SU-DHL-6 (cell line): Measurements from ENCODE around the gene ISLR.

Experiments used
- H2AFZ ChIP-seq: fragments of 200-600 bp; sonication (generic); 2 replicates; pipeline ENCODE4 v1.6.1; 2014; ENCODE audit warnings: low read depth, mild to moderate bottlenecking, moderate library complexity, mixed read lengths, antibody characterized with exemption, low read length; ENCODE audit not compliant: severe bottlenecking
- H3F3A ChIP-seq: fragments of 200-600 bp; shearing (Covaris generic); 2 replicates; pipeline ENCODE4 v1.6.0; 2016; ENCODE audit warnings: antibody characterized with exemption, mild to moderate bottlenecking; ENCODE audit not compliant: insufficient read depth
- H3K27ac ChIP-seq: fragments of 200-600 bp; sonication (generic); 2 replicates; pipeline ENCODE4 v1.5.1; 2016; ENCODE audit warnings: low read depth, mild to moderate bottlenecking, low read length, moderate library complexity, mixed read lengths
- H3K27me3 ChIP-seq: fragments of 200-600 bp; sonication (generic), shearing (Covaris generic); 2 replicates; pipeline ENCODE4 v1.6.0; 2014; ENCODE audit warnings: mild to moderate bottlenecking, low read length
- H3K36me3 ChIP-seq: fragments of 200-600 bp; sonication (generic); 2 replicates; pipeline ENCODE4 v1.6.1; 2014; ENCODE audit warnings: mild to moderate bottlenecking, low read length, mixed read lengths
- H3K4me2 ChIP-seq: fragments of 300-600, 200-600 bp; shearing (Covaris generic), sonication (generic); 2 replicates; pipeline ENCODE4 v1.6.0; 2014; ENCODE audit warnings: low read length, low read depth, mild to moderate bottlenecking; ENCODE audit not compliant: poor library complexity, severe bottlenecking
- H3K4me3 ChIP-seq: fragments of 200-600 bp; sonication (generic); 2 replicates; pipeline ENCODE4 v1.5.1; 2014; ENCODE audit warnings: antibody characterized with exemption, low read length, mild to moderate bottlenecking, mixed read lengths; ENCODE audit not compliant: insufficient read depth, poor library complexity, severe bottlenecking
- H3K79me2 ChIP-seq: fragments of 200-600 bp; sonication (generic); 2 replicates; pipeline ENCODE4 v1.6.1; 2014; ENCODE audit warnings: mild to moderate bottlenecking, low read length, moderate library complexity; ENCODE audit not compliant: insufficient read depth
- H3K9ac ChIP-seq: fragments of 200-600 bp; sonication (generic); 2 replicates; pipeline ENCODE4 v1.7.0; 2014; ENCODE audit warnings: mild to moderate bottlenecking, low read length
- H3K9me2 ChIP-seq: fragments of 200-600 bp; sonication (generic); replicated peaks from 2 replicates; pipeline ENCODE4 v1.6.1; 2014; ENCODE audit warnings: low read length; ENCODE audit not compliant: insufficient read depth
- H3K9me3 ChIP-seq: fragments of 200-600 bp; sonication (generic); 2 replicates; pipeline ENCODE4 v1.6.1; 2014; ENCODE audit warnings: low read length, mixed read lengths; ENCODE audit not compliant: insufficient read depth
- H4K20me1 ChIP-seq: fragments of 200-600 bp; sonication (generic); 2 replicates; pipeline ENCODE4 v1.6.1; 2014; ENCODE audit warnings: low read depth, mild to moderate bottlenecking, antibody characterized with exemption, low read length, moderate library complexity, mixed read lengths
- EZH2phosphoT487 ChIP-seq: fragments of 200-600 bp; sonication (generic), shearing (Covaris generic); conservative IDR thresholded peaks from 2 replicates; pipeline ENCODE4 v1.6.1; 2018; ENCODE audit warnings: mild to moderate bottlenecking, antibody characterized with exemption, low read length, moderate library complexity, mixed read lengths
- TF ChIP-seq, protein P1 (sequence below): fragments of 200-600 bp; sonication (generic); IDR thresholded peaks from one replicate; pipeline ENCODE4 v1.5.1; 2017; ENCODE audit warnings: antibody characterized with exemption, mild to moderate bottlenecking, low read length, moderate library complexity; ENCODE audit not compliant: insufficient read depth, poor library complexity, severe bottlenecking

Gene ISLR

DNA sequence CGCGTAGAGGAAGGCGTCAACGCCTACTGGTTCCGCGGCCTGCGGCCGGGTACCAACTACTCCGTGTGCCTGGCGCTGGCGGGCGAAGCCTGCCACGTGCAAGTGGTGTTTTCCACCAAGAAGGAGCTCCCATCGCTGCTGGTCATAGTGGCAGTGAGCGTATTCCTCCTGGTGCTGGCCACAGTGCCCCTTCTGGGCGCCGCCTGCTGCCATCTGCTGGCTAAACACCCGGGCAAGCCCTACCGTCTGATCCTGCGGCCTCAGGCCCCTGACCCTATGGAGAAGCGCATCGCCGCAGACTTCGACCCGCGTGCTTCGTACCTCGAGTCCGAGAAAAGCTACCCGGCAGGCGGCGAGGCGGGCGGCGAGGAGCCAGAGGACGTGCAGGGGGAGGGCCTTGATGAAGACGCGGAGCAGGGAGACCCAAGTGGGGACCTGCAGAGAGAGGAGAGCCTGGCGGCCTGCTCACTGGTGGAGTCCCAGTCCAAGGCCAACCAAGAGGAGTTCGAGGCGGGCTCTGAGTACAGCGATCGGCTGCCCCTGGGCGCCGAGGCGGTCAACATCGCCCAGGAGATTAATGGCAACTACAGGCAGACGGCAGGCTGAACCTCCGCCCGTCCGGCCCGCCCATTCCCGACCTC is 39.0 kb upstream of the ISLR start:
- no peaks in the 10 kb centered on the region for H3F3A ChIP-seq
- TF ChIP-seq EZH2phosphoT487 = no peak
- TF ChIP-seq, protein P1, sequence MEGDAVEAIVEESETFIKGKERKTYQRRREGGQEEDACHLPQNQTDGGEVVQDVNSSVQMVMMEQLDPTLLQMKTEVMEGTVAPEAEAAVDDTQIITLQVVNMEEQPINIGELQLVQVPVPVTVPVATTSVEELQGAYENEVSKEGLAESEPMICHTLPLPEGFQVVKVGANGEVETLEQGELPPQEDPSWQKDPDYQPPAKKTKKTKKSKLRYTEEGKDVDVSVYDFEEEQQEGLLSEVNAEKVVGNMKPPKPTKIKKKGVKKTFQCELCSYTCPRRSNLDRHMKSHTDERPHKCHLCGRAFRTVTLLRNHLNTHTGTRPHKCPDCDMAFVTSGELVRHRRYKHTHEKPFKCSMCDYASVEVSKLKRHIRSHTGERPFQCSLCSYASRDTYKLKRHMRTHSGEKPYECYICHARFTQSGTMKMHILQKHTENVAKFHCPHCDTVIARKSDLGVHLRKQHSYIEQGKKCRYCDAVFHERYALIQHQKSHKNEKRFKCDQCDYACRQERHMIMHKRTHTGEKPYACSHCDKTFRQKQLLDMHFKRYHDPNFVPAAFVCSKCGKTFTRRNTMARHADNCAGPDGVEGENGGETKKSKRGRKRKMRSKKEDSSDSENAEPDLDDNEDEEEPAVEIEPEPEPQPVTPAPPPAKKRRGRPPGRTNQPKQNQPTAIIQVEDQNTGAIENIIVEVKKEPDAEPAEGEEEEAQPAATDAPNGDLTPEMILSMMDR = no peak
- no peak overlapping the region for H3K27ac ChIP-seq
- H3K27me3 ChIP-seq = no peaks in the 10 kb centered on the region
- no peaks in the 10 kb centered on the region for H3K9me2 ChIP-seq
- no peak overlapping the region for H2AFZ ChIP-seq
- no peak overlapping the region for H3K4me2 ChIP-seq
- no peaks in the 10 kb centered on the region for H4K20me1 ChIP-seq
- no peaks in the 10 kb centered on the region for H3K36me3 ChIP-seq
- H3K79me2 ChIP-seq = no peaks in the 10 kb centered on the region
- H3K4me3 ChIP-seq = no peak overlapping the region
- no peaks in the 10 kb centered on the region for H3K9me3 ChIP-seq
- H3K9ac ChIP-seq = no peak overlapping the region

DNA sequence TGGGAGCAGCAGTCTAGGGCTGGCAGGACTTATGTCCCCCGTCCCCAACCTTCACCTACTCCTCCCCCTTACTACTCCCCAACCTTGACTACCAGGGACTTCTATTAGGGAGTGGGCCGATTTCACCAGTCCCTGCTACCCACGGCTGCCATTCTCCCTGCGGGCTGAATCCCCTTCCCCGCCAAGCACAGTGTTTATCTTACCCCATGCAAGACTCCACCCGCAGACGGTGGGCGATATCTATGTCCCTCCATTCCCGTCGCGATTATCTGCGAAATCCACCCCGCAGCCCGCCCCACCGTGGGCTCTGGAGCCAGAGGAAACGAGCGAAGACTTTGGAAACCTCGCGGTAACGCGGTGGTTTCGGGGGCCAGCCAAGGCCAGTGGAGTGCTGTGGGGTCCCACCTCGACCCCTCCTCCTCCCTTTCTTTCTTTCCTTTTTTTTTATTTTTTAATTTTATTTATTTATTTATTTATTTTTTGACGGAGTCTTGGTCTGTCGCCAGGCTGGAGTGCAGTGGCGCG is 38.4 kb upstream of the ISLR start:
- Histone ChIP-seq H3K27ac (no peak overlapping the region), H2AFZ (no peak overlapping the region), H3K9ac (no peak overlapping the region), H3K4me3 (no peak overlapping the region), H3K9me2 (no peaks in the 10 kb centered on the region), H3K9me3 (no peaks in the 10 kb centered on the region), H3K4me2 (no peak overlapping the region), H3K27me3 (no peaks in the 10 kb centered on the region), H3K79me2 (no peaks in the 10 kb centered on the region), H3K36me3 (no peaks in the 10 kb centered on the region), H4K20me1 (no peaks in the 10 kb centered on the region), H3F3A (no peaks in the 10 kb centered on the region)
- TF ChIP-seq, protein P1 = no peak
- TF ChIP-seq EZH2phosphoT487 = no peak

DNA sequence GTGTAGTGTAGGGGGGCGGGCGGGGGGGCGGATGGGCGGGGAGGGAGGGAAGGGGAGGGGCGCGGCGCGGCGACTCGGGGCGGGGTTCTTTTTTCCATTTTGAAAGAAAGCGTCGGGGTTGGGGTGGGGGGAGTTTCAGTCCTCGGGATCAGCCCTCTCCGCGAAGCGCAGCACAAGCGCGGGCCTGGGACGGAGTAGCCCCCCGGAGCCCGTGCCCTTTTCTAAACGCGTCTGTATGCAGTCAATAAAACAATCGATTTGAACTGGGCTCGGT is 37.0 kb upstream of the ISLR start:
- Histone ChIP-seq H3K9me2 (no peaks in the 10 kb centered on the region), H3K79me2 (no peaks in the 10 kb centered on the region), H3K4me3 (no peak overlapping the region), H4K20me1 (no peaks in the 10 kb centered on the region), H2AFZ (no peak overlapping the region), H3K36me3 (no peaks in the 10 kb centered on the region), H3K27ac (no peak overlapping the region), H3K9ac (no peak overlapping the region), H3F3A (no peaks in the 10 kb centered on the region), H3K4me2 (no peak overlapping the region), H3K9me3 (no peaks in the 10 kb centered on the region), H3K27me3 (no peaks in the 10 kb centered on the region)
- no peak for TF ChIP-seq EZH2phosphoT487
- TF ChIP-seq, protein P1 = no peak
